K562 (cell line): ENCODE data around the gene ZNF487. TPM values are rescaled to one million over a fixed set of nuclear protein-coding genes. Genes with fewer than 3 reads are reported as not detected.
A peak's percentile ranks its signal among the peaks of the same experiment; 100 is the strongest.

ENCODE experiments used
- CC2D1A ChIP-seq: fragments of 450-650 bp; IDR thresholded peaks from 2 replicates; pipeline ENCODE4 v1.6.1; 2017; ENCODE audit warnings: mild to moderate bottlenecking
- JUND ChIP-seq, 2 experiments: IDR thresholded peaks; 2 replicates in 1 of 2; 3 replicates in 1 of 2; pipeline ENCODE4 v1.6.1; 2011; ENCODE audit warnings: borderline replicate concordance in 2 of 2, low read depth in 2 of 2, low read length in 2 of 2, improper control_type of control experiment in 1 of 2, missing biosample characterization in 1 of 2, missing genetic modification characterization in 1 of 2, missing genetic modification reagents in 1 of 2
- KLF13 ChIP-seq: fragments of 450-650 bp; IDR thresholded peaks from 2 replicates; pipeline ENCODE4 v1.6.1; 2016; ENCODE audit warnings: missing genetic modification characterization, low read depth, mild to moderate bottlenecking, missing compliant biosample characterization, moderate library complexity, borderline replicate concordance
- NR2F6 ChIP-seq: fragments of 450-650 bp; formaldehyde crosslinking; IDR thresholded peaks from 2 replicates; pipeline ENCODE4 v1.4.0; 2020; ENCODE audit warnings: mild to moderate bottlenecking
- NR4A1 ChIP-seq, 2 experiments: fragments of 250-450 bp in 1 of 2; fragments of 450-650 bp in 1 of 2; sonication (Bioruptor Pico) in 1 of 2; IDR thresholded peaks; 2 replicates each; pipeline versions ENCODE4 v1.4.0 to v1.6.1; 2016 to 2020; ENCODE audit warnings: mild to moderate bottlenecking in 2 of 2, missing compliant biosample characterization in 1 of 2, missing genetic modification characterization in 1 of 2, moderate library complexity in 1 of 2
- OTX1 ChIP-seq: fragments of 450-650 bp; formaldehyde crosslinking; IDR thresholded peaks from 2 replicates; pipeline ENCODE4 v1.4.0; 2022; ENCODE audit warnings: mild to moderate bottlenecking
- SRSF3 ChIP-seq: fragments of 200-400 bp; formaldehyde crosslinking; IDR thresholded peaks from 2 replicates; pipeline ENCODE4 v1.6.1; 2016; ENCODE audit warnings: mild to moderate bottlenecking, low read length, moderate library complexity; ENCODE audit not compliant: insufficient read depth
- SUPT5H ChIP-seq: fragments of 450-650 bp; IDR thresholded peaks from 2 replicates; pipeline ENCODE4 v1.6.1; 2016
- ZBTB40 ChIP-seq, 2 experiments: fragments of 450-650 bp in 1 of 2; sonication (generic) in 1 of 2; formaldehyde crosslinking in 1 of 2; IDR thresholded peaks; 2 replicates each; pipeline versions ENCODE4 v1.7.1 to v1.9.0; 2016 to 2022; ENCODE audit warnings: inconsistent platforms in 1 of 2, mild to moderate bottlenecking in 1 of 2, missing genetic modification reagents in 1 of 2
- polyA plus RNA-seq, 8 experiments: library from polyadenylated mRNA; depleted of rRNA in 4 of 8; stranded (reverse) in 5 of 8; unstranded in 3 of 8; fragments of >200 nt; fragmentation: Nextera tagmentation in 2 of 8; fragmentation: Illumina TruSeq in 1 of 8; extraction: Ambion mirVana in 2 of 8; extraction: Trizol in 1 of 8; gene quantifications; 2 replicates each; pipeline versions ENCODE4 v1.2.1 to v1.2.3, GENCODE V29; 2011 to 2014; ENCODE audit warnings: inconsistent platforms in 1 of 8, missing spikeins in 1 of 8
- total RNA-seq, 7 experiments: library from RNA; depleted of rRNA in 6 of 7; stranded (reverse); fragments of >200 nt in 6 of 7; fragmentation: Illumina TruSeq in 2 of 7; extraction: Trizol in 2 of 7; gene quantifications; 2 replicates each; pipeline versions ENCODE4 v1.2.1 to v1.2.3, GENCODE V29; 2011 to 2021; ENCODE audit warnings: low replicate concordance in 1 of 7
- TF ChIP-seq, protein P1 (sequence below), 2 experiments: fragments of 450-650 bp in 1 of 2; sonication (generic) in 1 of 2; formaldehyde crosslinking; conservative IDR thresholded peaks; 2 replicates each; pipeline versions ENCODE4 v1.4.0 to v1.8.1; 2020 to 2022; ENCODE audit warnings: mild to moderate bottlenecking in 1 of 2, missing genetic modification reagents in 1 of 2
- TF ChIP-seq, protein P2 (sequence below): fragments of 250-450 bp; sonication (Bioruptor Pico); IDR thresholded peaks from 2 replicates; pipeline ENCODE4 v1.8.0; 2021; ENCODE audit warnings: borderline replicate concordance, mild to moderate bottlenecking, moderate library complexity; ENCODE audit not compliant: poor library complexity, severe bottlenecking
- TF ChIP-seq, protein P3 (sequence below): fragments of 250-450 bp; sonication (Bioruptor Pico); IDR thresholded peaks from 2 replicates; pipeline ENCODE4 v1.8.0; 2022; ENCODE audit warnings: moderate library complexity, mild to moderate bottlenecking, inconsistent platforms

The ZNF487 gene
- total and polyA plus RNA-seq, 9 of the 15 experiments (the other 6 are each of a cell fraction or from before 2014, with no cell fraction given): 1.9 to 6.5 (median 4.2) TPM

DNA sequence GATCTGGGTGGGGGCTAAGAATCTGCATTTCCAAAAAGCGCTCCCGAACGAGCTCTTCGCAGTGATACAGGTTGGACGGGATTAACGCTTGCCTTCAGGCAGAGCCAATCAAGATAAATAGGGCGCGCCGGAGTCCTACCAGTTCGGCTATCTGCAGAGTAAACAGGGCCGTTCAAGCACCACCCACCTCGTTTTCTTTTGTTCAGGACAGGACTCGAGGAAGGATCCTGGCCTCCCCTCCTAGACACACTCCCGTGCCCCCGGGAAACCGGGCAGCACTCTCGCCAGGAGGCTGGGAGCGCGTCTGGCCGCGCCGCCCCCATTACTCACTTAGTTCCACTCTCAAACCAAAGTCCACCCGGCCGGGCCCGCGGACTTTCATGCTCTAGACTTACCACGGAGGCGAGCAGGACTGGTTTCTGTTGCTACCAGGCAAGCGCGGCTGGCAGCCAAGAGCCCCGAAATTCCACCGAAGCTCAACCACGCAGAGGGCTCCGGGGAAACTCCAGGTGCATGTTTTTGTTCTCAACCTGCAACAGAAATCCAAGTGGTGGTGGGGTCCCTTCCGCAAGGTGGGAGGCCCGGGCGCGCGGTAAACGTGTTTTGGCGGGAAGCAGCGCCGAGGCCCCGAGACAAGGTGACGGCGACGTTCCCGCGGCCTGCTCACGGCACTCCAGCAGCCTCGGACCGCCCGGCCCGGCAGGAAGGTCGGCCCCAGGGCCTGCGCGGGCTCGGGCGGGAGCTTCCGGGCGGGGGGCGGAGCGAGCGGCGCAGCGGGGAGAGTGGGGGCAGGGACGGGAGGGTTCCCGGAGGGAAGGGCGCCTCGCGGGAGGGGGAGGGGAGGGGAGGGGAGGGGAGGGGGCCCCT lies 40.6 kb upstream of the ZNF487 start (continued):
- TF ChIP-seq JUND (IDR thresholded peaks at IDR 0.05; ENCODE audit: borderline replicate concordance, low read depth, low read length): no peak
- TF ChIP-seq JUND (tag; IDR thresholded peaks at IDR 0.05; ENCODE audit: borderline replicate concordance, low read depth, low read length): no peak
- TF ChIP-seq, protein P1, sequence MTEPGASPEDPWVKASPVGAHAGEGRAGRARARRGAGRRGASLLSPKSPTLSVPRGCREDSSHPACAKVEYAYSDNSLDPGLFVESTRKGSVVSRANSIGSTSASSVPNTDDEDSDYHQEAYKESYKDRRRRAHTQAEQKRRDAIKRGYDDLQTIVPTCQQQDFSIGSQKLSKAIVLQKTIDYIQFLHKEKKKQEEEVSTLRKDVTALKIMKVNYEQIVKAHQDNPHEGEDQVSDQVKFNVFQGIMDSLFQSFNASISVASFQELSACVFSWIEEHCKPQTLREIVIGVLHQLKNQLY (CRISPR knock-in tag; conservative IDR thresholded peaks at IDR 0.05): no peak
- TF ChIP-seq CC2D1A: peak; percentile 27; the same call in 1 of the 2 replicates
- TF ChIP-seq OTX1 (CRISPR knock-in tag): no peak
- TF ChIP-seq ZBTB40 (IDR thresholded peaks at IDR 0.05): peak; percentile 64
- no peak for TF ChIP-seq ZBTB40 (CRISPR knock-in tag; IDR thresholded peaks at IDR 0.05)
- TF ChIP-seq KLF13 (tag): peak; percentile 44; the same call in 1 of the 2 replicates
- TF ChIP-seq, protein P2, sequence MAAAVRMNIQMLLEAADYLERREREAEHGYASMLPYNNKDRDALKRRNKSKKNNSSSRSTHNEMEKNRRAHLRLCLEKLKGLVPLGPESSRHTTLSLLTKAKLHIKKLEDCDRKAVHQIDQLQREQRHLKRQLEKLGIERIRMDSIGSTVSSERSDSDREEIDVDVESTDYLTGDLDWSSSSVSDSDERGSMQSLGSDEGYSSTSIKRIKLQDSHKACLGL (CRISPR knock-in tag): no peak
- TF ChIP-seq SUPT5H: peak; percentile 81
- TF ChIP-seq SRSF3: peak; percentile 98
- no peak for TF ChIP-seq NR4A1 (CRISPR knock-in tag; IDR thresholded peaks at IDR 0.05)
- TF ChIP-seq NR4A1 (tag; IDR thresholded peaks at IDR 0.05): peak; percentile 75
- TF ChIP-seq, protein P3, sequence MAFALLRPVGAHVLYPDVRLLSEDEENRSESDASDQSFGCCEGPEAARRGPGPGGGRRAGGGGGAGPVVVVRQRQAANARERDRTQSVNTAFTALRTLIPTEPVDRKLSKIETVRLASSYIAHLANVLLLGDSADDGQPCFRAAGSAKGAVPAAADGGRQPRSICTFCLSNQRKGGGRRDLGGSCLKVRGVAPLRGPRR (CRISPR knock-in tag): 0 out of 2 replicates have a peak, but pooled peaks have one; percentile 18
- TF ChIP-seq NR2F6 (CRISPR knock-in tag): no peak
